Activated T-cell treated with anti-CD3 and anti-CD28 coated beads for 1 hour (primary cell): ENCODE data around the gene ANKRD30B.
"Not testable (repeated sequence)": the region's sequence is repeated elsewhere in the genome, so short reads cannot be mapped to it uniquely, and the experiment has no call there.

ENCODE experiments used
- DNase-seq: peaks from one replicate; pipeline ENCODE4 v3.0.0-alpha.2; 2020; ENCODE audit warnings: low read depth

The ANKRD30B gene

DNA sequence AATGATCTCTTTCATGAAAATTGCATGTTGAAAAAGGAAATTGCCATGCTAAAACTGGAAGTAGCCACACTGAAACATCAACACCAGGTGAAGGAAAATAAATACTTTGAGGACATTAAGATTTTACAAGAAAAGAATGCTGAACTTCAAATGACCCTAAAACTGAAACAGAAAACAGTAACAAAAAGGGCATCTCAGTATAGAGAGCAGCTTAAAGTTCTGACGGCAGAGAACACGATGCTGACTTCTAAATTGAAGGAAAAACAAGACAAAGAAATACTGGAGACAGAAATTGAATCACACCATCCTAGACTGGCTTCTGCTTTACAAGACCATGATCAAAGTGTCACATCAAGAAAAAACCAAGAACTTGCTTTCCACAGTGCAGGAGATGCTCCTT, 103.6 kb downstream of the ANKRD30B start:
- not testable (repeated sequence) for DNase-seq

DNA sequence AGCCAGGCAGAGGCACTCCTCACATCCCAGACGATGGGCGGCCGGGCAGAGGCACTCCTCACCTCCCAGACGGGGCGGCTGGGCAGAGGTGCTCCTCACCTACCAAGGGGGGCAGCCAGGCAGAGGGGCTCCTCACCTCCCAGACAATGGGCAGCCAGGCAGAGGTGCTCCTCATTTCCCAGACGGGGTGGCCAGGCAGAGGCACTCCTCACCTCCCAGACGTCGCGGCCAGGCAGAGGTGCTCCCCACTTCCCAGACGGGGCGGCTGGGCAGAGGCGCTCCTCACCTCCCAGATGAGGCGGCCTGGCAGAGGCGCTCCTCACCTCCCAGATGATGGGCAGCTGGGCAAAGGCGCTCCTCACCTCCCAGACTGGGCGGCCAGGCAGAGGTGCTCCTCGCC, 107.7 kb downstream of the ANKRD30B start:
- not testable (repeated sequence) for DNase-seq

DNA sequence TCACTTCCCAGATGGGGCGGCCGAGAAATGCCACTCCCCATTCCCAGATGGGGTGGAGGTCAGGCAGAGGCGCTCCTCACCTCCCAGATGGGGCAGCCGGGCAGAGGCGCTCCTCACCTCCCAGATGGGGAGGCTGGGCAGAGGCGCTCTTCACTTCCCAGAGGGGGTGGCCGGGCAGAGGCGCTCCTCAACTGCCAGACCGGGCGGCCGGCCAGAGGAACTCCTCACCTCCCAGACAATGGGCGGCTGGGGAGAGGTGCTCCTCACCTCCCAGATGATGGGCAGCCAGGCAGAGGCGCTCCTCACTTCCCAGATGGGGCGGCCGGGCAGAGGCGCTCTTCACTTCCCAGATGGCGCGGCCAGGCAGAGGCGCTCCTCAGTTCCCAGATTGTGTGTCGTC, 108.3 kb downstream of the ANKRD30B start:
- not testable (repeated sequence) for DNase-seq

DNA sequence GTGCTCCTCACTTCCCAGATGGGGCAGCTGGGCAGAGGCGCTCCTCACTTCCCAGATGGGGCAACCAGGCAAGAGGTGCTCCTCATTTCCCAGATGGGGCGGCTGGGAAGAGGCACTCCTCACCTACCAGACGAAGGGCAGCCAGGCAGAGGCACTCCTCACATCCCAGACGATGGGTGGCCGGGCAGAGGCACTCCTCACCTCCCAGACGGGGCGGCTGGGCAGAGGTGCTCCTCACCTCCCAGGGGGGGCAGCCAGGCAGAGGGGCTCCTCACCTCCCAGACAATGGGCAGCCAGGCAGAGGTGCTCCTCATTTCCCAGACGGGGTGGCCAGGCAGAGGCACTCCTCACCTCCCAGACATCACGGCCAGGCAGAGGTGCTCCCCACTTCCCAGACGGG, 110.5 kb downstream of the ANKRD30B start:
- not testable (repeated sequence) for DNase-seq

DNA sequence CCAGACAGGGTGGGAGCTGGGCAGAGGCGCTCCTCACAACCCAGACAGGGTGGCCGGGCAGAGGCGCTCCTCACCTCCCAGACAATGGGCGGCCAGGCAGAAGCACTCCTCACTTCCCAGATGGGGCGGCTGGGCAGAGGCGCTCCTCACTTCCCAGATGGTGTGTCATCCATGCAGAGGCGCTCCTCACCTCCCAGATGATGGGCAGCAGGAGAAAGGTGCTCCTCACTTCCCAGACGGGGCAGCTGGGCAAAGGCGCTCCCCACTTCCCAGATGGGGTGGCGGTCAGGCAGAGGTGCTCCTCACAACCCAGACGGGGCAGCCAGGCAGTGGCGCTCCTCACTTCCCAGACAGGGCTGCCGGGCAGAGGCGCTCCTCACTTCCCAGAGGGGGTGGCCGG, 112.0 kb downstream of the ANKRD30B start:
- not testable (repeated sequence) for DNase-seq

DNA sequence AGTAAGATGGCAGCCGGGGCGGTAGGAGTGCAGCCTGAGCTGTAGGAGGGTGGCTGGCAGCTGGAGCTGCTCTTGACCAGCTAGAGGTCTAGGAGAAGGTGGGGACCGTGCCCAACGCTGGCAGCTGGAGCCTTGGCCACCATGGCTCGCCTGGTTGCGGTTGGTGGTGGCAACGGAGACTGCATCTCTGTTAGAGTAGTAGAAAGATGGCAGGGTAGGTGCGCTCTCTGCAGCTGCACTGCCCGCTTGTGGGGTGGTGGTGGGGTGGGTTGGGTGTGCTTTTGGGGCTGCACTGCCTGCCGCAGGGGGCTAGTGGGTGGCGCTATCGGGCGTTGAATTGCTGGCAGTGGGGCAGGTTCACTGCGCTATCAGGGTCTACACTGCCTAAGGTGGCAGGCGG, 118.5 kb downstream of the ANKRD30B start:
- not testable (repeated sequence) for DNase-seq

DNA sequence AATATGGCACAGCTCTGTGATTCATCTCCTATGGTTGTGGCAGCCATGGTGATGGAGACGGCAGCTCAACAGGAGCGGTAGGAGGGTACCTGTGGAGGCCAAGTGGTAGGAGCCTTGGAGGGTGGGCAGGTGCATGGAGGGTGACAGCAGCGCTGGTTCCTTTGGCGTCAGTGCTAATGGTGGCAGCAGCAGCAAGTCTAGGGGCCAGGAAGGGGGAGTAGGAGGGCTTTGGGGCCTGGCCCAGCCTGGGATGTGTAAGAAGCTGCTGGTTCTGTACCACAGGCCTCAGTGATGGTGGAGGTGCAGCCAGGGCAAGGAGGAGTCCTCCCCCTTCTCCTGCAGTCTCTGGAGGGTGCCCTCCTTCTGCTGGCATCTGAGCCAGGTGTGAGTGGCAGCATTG, 120.0 kb downstream of the ANKRD30B start:
- not testable (repeated sequence) for DNase-seq

DNA sequence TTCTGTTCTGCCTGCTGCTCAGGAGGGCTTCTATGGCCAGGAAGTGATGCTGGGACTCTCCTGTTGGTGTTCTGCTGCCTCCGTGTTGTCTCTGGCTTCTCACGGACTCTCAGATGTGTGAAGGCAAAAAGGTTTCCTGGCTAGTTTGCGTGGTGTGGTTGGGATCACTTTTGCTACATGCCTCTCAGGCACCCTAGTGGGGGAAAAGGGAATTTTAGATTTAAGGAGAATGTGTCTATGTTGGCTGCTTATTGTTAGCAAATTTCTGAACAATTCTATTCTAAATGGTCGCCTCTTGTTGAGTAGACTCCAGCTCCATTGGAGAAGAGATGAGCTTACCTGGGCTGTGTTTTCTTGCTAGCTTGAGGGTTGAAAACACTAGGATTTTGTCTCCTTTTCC, 120.9 kb downstream of the ANKRD30B start:
- not testable (repeated sequence) for DNase-seq

DNA sequence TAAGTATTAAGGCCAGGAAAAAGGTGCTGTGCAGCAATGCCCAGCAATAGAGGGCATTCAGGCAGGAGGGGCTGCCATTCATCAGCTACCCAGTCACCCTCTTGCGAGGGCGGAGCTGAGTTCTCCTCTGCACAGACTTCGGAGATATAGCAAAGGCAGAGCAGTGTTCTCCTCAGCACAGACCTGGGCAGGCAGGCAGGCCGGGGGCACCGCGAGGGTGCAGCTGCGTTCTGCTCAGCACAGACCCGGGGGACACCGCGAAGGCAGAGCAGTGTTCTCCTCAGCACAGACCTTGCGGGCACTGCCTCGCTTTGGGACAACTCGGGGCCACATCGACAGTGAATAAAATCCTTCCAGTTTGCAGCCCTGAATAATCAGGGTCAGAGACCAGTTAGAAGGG, 130.9 kb downstream of the ANKRD30B start:
- not testable (repeated sequence) for DNase-seq

DNA sequence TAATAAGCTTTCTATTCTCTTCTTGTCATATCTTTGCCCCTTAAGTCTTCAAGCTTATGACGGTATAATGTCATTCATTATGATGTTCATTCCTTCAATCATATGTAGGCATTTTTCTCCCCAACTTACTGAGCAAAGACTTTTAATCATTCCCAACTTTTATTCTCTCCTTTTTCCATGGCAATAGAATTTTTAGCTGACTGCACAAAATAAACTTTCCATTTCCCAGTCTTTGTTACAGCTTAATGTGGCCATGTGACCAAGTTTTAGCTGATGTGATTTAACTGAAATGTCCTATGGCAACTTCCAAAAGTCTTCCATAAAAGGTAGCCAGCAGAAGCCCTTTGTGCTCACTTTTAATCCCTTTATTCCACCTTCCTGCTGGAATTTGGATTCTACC, 152.5 kb downstream of the ANKRD30B start:
- DNase-seq: no peak
